SU-DHL-6 (cell line): Measurements from ENCODE around the gene HP1BP3.

Source experiments
- EZH2phosphoT487 ChIP-seq: fragments of 200-600 bp; sonication (generic), shearing (Covaris generic); conservative IDR thresholded peaks from 2 replicates; pipeline ENCODE4 v1.6.1; 2018; ENCODE audit warnings: mild to moderate bottlenecking, antibody characterized with exemption, low read length, moderate library complexity, mixed read lengths
- TF ChIP-seq, protein P1 (sequence below): fragments of 200-600 bp; sonication (generic); IDR thresholded peaks from one replicate; pipeline ENCODE4 v1.5.1; 2017; ENCODE audit warnings: antibody characterized with exemption, mild to moderate bottlenecking, low read length, moderate library complexity; ENCODE audit not compliant: insufficient read depth, poor library complexity, severe bottlenecking

DNA sequence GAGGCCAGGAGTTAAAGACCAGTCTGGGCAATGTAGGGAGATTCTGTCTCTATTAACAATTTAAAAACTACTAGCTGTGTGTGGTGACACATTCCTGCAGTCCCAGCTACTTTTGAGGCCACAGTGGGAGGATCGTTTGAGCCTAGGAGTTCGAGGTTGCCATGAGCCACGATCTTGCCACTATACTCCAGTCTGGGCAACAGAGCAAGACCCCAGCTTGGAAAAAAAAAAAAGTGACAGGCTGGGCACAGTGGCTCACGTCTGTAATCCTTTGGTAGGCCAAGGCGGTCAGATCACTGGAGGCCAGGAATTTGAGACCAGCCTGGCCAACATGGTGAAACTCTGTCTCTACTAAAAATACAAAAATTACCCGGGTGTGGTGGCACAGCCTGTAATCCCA, 26.8 kb downstream of the HP1BP3 start:
- TF ChIP-seq, protein P1, sequence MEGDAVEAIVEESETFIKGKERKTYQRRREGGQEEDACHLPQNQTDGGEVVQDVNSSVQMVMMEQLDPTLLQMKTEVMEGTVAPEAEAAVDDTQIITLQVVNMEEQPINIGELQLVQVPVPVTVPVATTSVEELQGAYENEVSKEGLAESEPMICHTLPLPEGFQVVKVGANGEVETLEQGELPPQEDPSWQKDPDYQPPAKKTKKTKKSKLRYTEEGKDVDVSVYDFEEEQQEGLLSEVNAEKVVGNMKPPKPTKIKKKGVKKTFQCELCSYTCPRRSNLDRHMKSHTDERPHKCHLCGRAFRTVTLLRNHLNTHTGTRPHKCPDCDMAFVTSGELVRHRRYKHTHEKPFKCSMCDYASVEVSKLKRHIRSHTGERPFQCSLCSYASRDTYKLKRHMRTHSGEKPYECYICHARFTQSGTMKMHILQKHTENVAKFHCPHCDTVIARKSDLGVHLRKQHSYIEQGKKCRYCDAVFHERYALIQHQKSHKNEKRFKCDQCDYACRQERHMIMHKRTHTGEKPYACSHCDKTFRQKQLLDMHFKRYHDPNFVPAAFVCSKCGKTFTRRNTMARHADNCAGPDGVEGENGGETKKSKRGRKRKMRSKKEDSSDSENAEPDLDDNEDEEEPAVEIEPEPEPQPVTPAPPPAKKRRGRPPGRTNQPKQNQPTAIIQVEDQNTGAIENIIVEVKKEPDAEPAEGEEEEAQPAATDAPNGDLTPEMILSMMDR: no peak
- TF ChIP-seq EZH2phosphoT487: no peak
